Measurements from ENCODE around the gene APOE. TPM values are rescaled to one million over a fixed set of nuclear protein-coding genes. Genes with fewer than 3 reads are reported as not detected.
"Not testable (repeated sequence)": the region's sequence is repeated elsewhere in the genome, so short reads cannot be mapped to it uniquely, and the experiment has no call there.

Gene APOE
- total RNA-seq (2014; rRNA removed; shearing (Covaris generic)), result 0.84 and 1.2 TPM in 2 replicates
- polyA plus RNA-seq (2014; cell fraction: nucleus; rRNA removed), result 1.3 and 2.8 TPM in 2 replicates

DNA sequence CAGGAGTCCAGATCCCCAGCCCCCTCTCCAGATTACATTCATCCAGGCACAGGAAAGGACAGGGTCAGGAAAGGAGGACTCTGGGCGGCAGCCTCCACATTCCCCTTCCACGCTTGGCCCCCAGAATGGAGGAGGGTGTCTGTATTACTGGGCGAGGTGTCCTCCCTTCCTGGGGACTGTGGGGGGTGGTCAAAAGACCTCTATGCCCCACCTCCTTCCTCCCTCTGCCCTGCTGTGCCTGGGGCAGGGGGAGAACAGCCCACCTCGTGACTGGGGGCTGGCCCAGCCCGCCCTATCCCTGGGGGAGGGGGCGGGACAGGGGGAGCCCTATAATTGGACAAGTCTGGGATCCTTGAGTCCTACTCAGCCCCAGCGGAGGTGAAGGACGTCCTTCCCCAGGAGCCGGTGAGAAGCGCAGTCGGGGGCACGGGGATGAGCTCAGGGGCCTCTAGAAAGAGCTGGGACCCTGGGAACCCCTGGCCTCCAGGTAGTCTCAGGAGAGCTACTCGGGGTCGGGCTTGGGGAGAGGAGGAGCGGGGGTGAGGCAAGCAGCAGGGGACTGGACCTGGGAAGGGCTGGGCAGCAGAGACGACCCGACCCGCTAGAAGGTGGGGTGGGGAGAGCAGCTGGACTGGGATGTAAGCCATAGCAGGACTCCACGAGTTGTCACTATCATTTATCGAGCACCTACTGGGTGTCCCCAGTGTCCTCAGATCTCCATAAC lies at the start of gene APOE:
Gene APOE, plus strand, starts transcription at position 360 of the 724 bp plus-strand sequence. CDS start 829 bp downstream, outside the sequence.
- no peak for DNase-seq (ENCODE audit: extremely low read depth, low read depth)

DNA sequence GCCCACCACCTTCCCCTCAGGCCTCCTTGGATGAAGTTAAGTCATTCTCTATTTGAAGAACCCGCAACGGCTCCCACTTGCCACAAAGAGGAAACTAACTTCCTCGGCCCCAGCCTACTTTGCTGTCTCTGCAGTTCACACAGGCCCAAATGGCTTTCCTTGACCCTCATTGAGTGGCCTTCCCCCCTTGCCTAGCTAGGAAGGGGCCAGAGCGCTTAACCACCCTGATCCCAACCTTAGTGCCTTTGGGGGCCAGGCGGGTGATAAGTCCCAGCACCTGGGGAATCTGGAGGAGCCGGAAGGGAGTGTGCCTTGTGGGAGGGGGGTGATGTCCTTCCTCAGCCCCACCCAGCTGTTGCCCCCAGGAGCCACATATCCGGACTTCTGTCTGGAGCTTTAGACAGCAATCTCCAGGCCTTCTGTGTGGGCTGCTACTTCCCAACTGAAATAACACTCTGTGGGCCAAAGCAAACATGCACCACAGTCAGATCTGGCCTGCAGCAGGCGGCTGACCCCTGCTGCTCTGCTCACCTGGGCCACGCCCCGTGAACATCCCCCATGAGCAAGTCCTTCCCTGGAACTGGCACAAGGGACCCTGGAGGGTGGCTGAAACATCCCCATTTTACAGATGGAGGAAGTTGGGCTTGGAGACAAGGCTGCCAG lies 49.0 kb upstream of the APOE start:
- no peak for DNase-seq (ENCODE audit: extremely low read depth, low read depth)

DNA sequence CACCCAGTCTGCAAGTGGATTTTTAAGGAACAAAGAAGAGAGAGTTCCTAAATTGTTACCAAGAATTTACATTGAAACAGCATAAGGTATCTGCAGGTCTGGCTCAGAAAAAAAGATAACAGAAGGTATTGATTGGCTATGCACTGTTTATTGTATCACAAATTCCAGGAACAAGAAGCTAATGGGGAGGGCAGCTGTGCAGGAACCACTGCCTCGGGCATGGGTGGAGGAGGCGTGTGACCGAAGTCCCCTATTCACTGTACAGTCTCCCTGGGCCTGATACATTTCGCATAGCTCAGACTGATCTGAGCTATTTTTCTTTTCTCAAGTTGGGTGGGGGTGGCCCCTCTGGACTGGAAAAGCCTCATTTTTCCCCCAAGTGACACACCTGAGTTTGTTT lies 47.8 kb upstream of the APOE start:
- no peak for DNase-seq (ENCODE audit: extremely low read depth, low read depth)

DNA sequence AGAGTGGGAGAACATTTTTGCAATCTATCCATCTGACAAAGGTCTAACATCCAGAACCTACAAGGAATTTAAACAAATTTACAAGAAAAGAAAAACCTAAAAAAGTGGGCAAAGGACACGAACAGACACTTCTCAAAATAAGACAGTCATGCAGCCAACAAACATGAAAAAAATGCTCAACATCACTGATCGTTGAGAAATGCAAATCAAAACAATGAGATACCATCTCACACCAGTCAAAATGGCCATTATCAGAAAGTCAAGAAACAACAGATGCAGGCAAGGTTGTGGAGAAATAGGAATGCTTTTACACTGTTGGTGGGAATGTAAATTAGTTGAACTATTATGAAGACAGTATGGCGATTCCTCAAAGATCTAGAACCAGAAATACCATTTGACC lies 44.0 kb upstream of the APOE start:
- DNase-seq (ENCODE audit: extremely low read depth, low read depth), result not testable (repeated sequence)

DNA sequence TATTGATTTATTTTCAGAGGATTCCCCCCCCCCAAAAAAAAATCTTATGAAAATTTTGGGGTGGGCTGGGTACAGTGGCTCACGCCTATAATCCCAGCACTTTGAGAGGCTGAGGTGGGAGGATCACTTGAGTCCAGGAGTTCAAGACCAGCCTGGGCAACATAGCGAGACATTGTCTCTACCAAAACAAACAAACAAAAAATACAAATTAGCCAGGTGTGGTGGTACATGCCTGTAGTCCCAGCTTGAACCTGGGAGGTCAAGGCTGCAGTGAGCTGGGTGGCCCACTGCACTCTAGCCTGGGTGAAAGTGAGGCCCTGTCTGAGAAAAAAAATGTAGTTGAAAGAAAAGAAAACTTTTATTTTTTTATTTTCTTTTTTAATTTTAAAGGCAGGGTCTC lies 41.6 kb upstream of the APOE start:
- DNase-seq (ENCODE audit: extremely low read depth, low read depth), result no peak

DNA sequence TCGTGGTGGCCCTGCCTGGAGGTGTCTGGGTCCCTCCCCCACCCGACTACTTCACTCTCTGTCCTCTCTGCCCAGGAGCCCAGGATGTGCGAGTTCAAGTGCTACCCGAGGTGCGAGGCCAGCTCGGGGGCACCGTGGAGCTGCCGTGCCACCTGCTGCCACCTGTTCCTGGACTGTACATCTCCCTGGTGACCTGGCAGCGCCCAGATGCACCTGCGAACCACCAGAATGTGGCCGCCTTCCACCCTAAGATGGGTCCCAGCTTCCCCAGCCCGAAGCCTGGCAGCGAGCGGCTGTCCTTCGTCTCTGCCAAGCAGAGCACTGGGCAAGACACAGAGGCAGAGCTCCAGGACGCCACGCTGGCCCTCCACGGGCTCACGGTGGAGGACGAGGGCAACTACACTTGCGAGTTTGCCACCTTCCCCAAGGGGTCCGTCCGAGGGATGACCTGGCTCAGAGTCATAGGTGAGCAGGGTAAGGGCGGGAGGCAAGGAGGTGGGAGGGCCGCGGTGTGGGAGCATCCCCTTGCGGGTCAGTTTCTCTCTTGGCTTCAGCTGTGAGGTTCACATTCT lies 40.3 kb upstream of the APOE start:
- no peak for DNase-seq (ENCODE audit: extremely low read depth, low read depth)

DNA sequence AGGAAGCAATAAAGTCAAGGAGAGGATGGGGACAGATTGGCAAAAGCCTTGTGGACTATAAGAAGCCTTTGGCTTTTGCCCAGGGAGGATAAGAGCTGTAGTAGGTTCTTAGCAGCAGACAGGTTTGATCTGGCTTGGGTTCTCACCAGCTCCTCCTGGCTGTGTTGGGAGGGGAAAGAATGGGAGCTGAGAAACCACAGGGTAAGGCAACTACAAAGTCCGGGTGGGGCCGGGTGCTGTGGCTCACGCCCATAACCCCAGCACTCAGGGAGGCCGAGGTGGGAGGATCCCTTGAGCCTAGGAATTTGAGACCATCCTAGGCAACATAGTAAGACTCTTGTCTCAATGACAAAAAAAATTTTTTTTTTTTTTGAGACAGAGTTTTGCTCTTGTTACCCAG lies 38.9 kb upstream of the APOE start:
- no peak for DNase-seq (ENCODE audit: extremely low read depth, low read depth)

DNA sequence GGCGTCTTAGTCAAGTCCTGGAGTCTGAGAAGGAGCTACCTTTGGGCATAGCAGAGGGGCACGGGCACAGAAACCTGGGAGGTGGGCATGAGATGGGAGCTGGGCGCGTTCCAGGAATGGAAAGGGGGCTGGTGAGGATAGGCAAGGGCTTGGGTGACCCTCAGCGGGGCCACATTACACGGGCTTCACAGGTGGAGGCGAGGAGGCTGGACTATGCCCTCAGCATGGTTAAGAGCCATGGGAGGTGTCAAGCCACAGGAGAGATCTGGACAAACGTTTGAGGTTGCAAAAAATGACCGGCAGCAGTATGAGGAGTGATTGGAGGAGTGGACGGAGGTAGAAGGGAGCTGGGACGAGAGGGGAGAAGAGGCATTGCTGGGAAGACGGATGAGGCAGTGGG lies 38.0 kb upstream of the APOE start:
- DNase-seq (ENCODE audit: extremely low read depth, low read depth), result no peak

DNA sequence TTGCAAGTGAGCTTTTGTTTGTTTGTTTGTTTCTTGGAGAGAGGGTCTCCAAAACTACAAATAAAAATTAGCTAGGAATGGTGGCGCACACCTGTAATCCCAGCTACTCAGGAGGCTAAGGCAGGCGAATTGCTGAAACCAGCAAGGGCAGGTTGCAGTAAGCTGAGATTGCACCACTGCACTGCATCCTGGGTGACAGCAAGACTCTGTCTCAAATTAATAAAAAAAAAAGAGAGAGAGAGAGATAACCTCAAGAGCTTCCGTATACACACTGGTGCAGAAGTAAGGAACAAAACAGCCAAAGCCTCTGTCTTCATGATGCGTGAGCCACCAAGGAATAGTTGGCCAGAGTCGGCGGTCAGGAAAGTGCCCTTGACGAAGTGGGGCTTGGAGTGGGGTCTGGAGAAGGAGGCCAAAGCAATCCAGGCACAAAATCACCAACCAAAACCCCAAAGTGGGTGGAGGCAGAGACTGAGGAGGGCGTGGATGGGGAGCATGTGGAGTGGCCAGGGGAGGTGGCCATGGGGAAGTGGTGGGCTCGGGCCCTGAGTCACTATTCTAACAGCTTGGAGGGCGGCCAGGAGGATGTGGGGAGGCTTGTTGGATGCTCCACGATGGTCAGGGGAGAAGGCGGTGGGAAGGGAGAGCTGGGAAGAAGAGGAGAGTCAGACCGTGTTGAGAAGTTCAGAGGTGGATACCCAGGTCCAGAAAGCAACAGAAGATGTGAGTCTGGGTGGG lies 35.7 kb upstream of the APOE start:
- no peak for DNase-seq (ENCODE audit: extremely low read depth, low read depth)

DNA sequence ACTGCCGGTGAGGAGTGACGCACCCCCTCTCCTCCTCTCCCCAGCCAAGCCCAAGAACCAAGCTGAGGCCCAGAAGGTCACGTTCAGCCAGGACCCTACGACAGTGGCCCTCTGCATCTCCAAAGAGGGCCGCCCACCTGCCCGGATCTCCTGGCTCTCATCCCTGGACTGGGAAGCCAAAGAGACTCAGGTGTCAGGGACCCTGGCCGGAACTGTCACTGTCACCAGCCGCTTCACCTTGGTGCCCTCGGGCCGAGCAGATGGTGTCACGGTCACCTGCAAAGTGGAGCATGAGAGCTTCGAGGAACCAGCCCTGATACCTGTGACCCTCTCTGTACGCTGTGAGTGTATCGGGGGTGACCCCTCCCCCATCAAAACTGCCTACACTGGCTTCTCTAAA lies 33.8 kb upstream of the APOE start:
- no peak for DNase-seq (ENCODE audit: extremely low read depth, low read depth)

DNA sequence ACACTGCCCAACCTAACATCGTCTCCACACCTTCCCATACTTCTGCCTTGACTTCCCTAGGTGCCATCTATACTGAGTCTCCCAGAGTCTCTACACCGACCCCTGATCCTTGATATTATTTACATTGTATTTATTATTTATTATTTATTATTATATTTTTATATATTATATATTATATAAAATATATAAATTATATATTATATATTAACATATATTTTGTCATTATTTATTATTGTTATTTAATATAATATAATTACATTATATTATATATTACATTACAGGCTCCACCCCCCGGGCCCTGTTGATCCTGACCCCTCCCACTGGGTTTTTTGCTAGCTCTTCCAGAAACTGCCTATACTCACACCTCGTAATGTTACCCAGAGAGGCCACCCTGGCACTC lies 32.9 kb upstream of the APOE start:
- no peak for DNase-seq (ENCODE audit: extremely low read depth, low read depth)

DNA sequence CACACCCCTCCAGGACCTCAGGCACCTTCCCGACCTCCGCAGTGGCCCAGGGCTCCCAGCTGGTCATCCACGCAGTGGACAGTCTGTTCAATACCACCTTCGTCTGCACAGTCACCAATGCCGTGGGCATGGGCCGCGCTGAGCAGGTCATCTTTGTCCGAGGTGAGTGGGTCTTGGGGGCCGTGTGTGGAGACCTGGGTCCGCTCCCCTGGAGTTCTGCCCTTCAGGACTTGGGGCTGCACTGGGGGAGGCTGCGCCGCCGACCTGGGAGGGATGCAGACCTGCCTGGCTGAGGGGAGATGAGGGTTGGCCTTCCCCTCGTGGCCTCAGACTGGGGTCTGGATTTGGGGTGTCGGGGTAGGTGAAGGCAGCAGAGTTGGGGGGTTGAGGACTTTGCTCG lies 31.3 kb upstream of the APOE start:
- no peak for DNase-seq (ENCODE audit: extremely low read depth, low read depth)

DNA sequence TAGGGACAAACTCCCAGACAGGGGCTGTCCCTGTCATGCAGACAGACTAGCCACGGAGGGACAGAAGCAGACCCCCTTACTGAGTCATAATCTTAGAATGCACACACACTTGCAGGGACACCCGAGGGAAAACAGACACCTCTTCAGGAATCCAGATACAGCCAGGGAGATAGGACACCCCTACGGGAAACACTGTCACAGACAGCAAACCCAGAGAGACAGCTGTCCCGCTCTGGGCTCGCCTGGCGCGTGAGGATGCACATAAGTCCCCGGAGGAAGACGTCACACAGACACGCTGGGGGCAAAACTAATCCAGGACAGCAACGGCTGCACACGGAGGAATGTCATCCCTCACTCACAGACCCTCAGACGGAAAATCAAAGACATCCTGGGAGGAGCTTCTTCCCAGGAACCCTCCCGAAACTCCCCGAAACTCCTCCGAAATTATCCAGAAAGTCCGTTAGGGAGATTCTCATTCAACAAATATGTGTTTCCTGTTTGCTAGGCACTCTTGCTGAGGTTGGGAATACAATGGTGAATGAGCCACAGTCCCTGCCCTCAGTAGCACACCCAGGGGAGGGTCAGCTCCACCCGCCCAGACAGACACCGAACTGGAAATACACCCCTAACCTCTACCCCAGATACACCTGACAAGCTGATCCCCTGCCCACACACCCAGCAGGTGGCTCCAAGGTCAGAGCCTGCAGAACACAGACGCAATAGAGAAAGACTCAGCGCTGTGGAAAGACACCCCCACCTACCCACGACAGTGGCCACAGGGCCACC lies 29.7 kb upstream of the APOE start:
- DNase-seq (ENCODE audit: extremely low read depth, low read depth), result no peak

DNA sequence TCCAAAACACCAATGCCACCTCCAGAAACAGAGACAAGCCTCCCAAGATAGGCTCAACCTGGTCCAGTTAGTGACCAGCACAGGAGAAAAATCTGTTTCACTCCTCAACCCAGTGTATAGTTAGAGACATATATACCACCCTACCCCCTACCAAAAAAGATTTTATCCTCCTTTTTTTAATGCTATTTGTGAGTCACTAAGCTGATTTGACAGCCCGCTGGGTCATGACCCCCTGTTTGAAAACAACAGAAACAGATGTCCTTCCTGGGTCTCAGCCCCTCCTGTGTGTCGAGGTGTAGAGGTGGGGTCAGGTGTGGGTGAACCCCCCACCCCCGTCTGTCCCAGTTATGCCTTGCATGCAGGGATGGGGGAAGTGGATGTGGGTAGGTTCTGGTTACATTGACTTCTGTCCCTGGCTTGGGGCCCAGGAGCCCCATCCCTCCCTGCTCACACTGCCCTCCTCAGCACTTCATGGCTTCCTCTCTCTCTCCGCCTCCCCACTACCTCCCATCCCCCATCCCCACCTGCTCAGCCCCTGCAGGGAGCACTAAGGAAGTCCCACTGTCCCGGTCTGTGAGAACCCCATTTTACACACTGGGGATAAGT lies 28.6 kb upstream of the APOE start:
- no peak for DNase-seq (ENCODE audit: extremely low read depth, low read depth)

DNA sequence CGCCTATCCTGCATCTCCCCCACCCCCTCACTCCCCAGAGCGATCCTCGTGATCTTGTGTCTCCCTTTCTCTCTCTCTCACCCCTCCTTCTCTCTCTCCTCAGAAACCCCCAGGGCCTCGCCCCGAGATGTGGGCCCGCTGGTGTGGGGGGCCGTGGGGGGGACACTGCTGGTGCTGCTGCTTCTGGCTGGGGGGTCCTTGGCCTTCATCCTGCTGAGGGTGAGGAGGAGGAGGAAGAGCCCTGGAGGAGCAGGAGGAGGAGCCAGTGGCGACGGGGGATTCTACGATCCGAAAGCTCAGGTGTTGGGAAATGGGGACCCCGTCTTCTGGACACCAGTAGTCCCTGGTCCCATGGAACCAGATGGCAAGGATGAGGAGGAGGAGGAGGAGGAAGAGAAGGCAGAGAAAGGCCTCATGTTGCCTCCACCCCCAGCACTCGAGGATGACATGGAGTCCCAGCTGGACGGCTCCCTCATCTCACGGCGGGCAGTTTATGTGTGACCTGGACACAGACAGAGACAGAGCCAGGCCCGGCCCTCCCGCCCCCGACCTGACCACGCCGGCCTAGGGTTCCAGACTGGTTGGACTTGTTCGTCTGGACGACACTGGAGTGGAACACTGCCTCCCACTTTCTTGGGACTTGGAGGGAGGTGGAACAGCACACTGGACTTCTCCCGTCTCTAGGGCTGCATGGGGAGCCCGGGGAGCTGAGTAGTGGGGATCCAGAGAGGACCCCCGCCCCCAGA lies 27.3 kb upstream of the APOE start:
- DNase-seq (ENCODE audit: extremely low read depth, low read depth), result no peak

DNA sequence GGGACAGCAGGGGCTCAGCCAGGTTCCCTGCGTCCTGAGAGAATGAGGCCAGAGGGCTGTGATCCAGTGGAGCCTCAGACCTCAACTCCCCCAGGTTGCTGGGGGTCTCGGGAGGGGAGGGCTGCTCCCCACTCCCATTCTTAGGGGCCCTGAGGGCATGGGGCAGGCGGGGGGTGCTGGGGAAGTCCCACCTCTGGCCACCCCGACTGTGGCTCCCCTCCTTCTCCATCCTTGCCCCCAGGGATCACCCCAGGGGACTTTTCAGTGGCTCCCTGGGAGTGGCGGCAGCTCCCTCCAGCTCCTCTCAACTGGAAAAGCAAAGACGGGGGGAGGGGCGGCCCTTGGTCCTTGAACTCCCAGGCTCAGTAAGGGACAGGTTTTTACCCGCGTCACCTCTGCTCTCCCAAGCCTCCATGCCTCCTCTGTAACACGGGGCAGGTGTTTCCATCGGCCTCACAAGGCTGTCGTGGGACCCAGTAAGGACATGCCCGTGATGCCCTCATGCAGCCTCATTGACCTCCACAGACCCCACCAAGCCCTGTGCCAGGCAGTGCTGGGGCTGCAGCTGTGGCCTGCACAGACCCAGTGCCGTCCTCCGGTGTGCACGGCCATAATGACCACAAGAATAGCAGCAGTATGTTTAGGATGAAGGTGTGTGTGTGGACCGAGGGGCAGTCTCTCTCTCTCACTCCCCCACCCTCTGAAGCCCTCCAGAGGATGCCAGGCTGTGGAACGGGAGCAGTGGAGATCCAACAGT lies 26.1 kb upstream of the APOE start:
- no peak for DNase-seq (ENCODE audit: extremely low read depth, low read depth)

DNA sequence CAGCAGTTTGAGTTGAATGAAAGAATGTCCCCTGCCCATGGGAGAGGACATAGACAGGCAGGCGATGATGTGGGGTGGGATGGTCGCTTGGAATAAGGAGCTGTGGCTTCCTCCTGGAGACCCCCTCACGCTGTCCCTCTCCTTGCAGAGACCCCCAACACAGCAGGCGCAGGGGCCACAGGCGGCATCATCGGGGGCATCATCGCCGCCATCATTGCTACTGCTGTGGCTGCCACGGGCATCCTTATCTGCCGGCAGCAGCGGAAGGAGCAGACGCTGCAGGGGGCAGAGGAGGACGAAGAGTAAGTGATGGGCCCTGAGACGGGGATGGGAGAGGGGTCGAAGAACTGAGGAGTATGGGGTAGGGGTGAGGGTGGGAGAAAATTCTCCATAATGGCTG lies 23.5 kb upstream of the APOE start:
- no peak for DNase-seq (ENCODE audit: extremely low read depth, low read depth)

DNA sequence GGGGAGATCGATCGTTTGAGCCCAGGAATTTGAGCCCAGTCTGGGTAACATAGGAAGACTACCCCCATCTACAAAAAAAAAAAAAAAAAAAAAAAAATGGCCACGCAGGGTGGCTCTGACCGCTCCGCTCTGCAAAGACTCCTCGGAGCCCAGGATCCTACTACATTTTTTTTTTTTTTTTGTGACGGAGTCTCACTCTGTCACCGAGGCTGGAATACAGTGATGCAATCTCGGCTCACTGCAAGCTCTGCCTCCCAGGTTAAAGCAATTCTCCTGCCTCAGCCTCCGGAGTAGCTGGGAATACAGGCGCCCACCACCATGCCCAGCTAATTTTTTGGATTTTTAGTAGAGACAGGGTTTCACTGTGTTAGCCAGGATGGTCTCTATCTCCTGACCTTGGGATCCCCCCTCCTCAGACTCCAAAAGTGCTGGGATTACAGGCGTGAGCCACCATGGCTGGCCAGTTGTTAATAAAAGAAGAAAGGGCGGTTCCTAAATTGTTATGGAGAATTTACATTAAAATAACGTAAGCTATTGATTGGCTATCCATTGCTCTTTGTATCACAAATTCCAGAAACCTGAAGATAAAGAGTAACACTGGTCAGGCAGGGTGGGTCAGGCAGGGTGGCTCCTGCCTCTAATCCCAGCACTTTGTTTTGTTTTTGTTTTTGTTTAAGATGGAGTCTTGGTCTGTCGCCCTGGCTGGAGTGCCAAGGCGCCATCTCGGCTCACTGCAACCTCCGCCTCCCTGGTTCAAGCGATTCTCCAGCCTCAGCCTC lies 22.8 kb upstream of the APOE start:
- DNase-seq (ENCODE audit: extremely low read depth, low read depth), result not testable (repeated sequence)
